B cell (primary cell): ENCODE data around the gene TFAP2C. TPM values are rescaled to one million over a fixed set of nuclear protein-coding genes. Genes with fewer than 3 reads are reported as not detected.

Source experiments
- ATAC-seq: fragments of 200-7000 bp; cut with Tn5 transposase; one replicate; pipeline ENCODE4 v1.10.0; 2021; ENCODE audit warnings: low read depth, mild to moderate bottlenecking, moderate number of reproducible peaks, moderate library complexity
- CTCF ChIA-PET: fragments of 350-600 bp; sonication (Branson Sonifier 250); formaldehyde crosslinking; loops from one replicate; lab custom pipeline; 2021; ENCODE audit warnings: antibody characterized with exemption, inconsistent platforms; lab: Charles Lee
- POLR2A ChIA-PET: fragments of 350-600 bp; sonication (Branson Sonifier 250); formaldehyde crosslinking; loops from one replicate; lab custom pipeline; 2021; ENCODE audit warnings: antibody characterized with exemption; lab: Charles Lee
- DNase-seq: peaks from one replicate; pipeline ENCODE4 v3.0.0; 2013
- H2AFZ ChIP-seq: 2 replicates; pipeline ENCODE4 v1.6.1; 2012; ENCODE audit warnings: mild to moderate bottlenecking, low read depth, low read length; ENCODE audit not compliant: insufficient read depth, poor library complexity, severe bottlenecking
- H3K27ac ChIP-seq, 2 donors: 1 replicate in 1 of 2; 2 replicates in 1 of 2; pipeline ENCODE4 v1.5.1; 2012 to 2013; ENCODE audit warnings: low read length in 2 of 2, mild to moderate bottlenecking in 2 of 2, moderate library complexity in 1 of 2
- H3K27me3 ChIP-seq, 4 experiments: fragments of 200-600 bp in 1 of 4; sonication (generic) in 1 of 4; replicated peaks in 1 of 4; 1 replicate in 2 of 4; 2 replicates in 2 of 4; pipeline versions ENCODE4 v1.6.1 to v1.7.0; 2013 to 2016; ENCODE audit warnings: low read length in 3 of 4, mild to moderate bottlenecking in 2 of 4, mixed read lengths in 1 of 4, moderate library complexity in 1 of 4; ENCODE audit not compliant: insufficient read depth in 4 of 4, control insufficient read depth in 3 of 4; ENCODE audit errors: control extremely low read depth in 1 of 4
- H3K36me3 ChIP-seq, 2 experiments: replicated peaks in 1 of 2; 1 replicate in 1 of 2; 2 replicates in 1 of 2; pipeline versions ENCODE4 v1.6.1 to v1.7.1; 2013; ENCODE audit warnings: low read length in 1 of 2; ENCODE audit not compliant: insufficient read depth in 2 of 2, control insufficient read depth in 1 of 2; ENCODE audit errors: control extremely low read depth in 1 of 2, extremely low read depth in 1 of 2
- H3K4me1 ChIP-seq, 2 donors: fragments of 200-600 bp in 1 of 2; sonication (generic) in 1 of 2; 1 replicate in 1 of 2; 2 replicates in 1 of 2; pipeline versions ENCODE4 v1.5.1 to v1.6.1; 2013 to 2017; ENCODE audit warnings: low read length in 2 of 2; ENCODE audit not compliant: control insufficient read depth in 2 of 2, insufficient read depth in 2 of 2
- H3K4me2 ChIP-seq: replicated peaks from 2 replicates; pipeline ENCODE3; 2012; ENCODE audit warnings: mild to moderate bottlenecking, low read depth, low read length; ENCODE audit not compliant: poor library complexity, severe bottlenecking
- H3K4me3 ChIP-seq, 5 experiments: fragments of 200-600 bp in 1 of 5; sonication (generic) in 1 of 5; 1 replicate in 3 of 5; 2 replicates in 2 of 5; pipeline versions ENCODE4 v1.5.1 to v1.7.0; 2011 to 2016; ENCODE audit warnings: low read length in 4 of 5, mild to moderate bottlenecking in 4 of 5, low read depth in 2 of 5, control low read depth in 1 of 5, moderate library complexity in 1 of 5; ENCODE audit not compliant: insufficient read depth in 1 of 5; ENCODE audit errors: control extremely low read depth in 1 of 5, extremely low read depth in 1 of 5
- H3K79me2 ChIP-seq: fragments of 200-600 bp; sonication (generic); one replicate; pipeline ENCODE4 v1.6.0; 2016; ENCODE audit warnings: low read length; ENCODE audit not compliant: control insufficient read depth, insufficient read depth
- H3K9ac ChIP-seq: fragments of 200-600 bp; sonication (generic); 2 replicates; pipeline ENCODE4 v1.6.1; 2017; ENCODE audit warnings: mild to moderate bottlenecking, low read length, moderate library complexity
- H3K9me3 ChIP-seq, 3 donors: one replicate each; pipeline versions ENCODE4 v1.6.1 to v1.7.1; 2013; ENCODE audit warnings: low read length in 2 of 3; ENCODE audit not compliant: control insufficient read depth in 2 of 3, insufficient read depth in 1 of 3; ENCODE audit errors: control extremely low read depth in 1 of 3
- H4K20me1 ChIP-seq: 2 replicates; pipeline ENCODE4 v1.6.0; 2012; ENCODE audit warnings: mild to moderate bottlenecking, low read length; ENCODE audit not compliant: insufficient read depth, control insufficient read depth, poor library complexity, severe bottlenecking
- H3K27ac Mint-ChIP-seq: one replicate; pipeline ENCODE4 v1.8.0; 2021; ENCODE audit warnings: mixed read lengths
- H3K27me3 Mint-ChIP-seq: one replicate; pipeline ENCODE4 v1.8.0; 2021; ENCODE audit warnings: mixed read lengths
- H3K4me1 Mint-ChIP-seq: one replicate; pipeline ENCODE4 v1.8.0; 2021; ENCODE audit warnings: mixed read lengths
- H3K4me3 Mint-ChIP-seq: one replicate; pipeline ENCODE4 v1.8.0; 2021; ENCODE audit warnings: mixed read lengths
- H3K9me3 Mint-ChIP-seq: one replicate; pipeline ENCODE4 v1.8.0; 2022; ENCODE audit warnings: mixed read lengths; ENCODE audit not compliant: insufficient read depth
- EZH2 ChIP-seq: IDR thresholded peaks from 2 replicates; pipeline ENCODE4 v1.6.1; 2012; ENCODE audit warnings: borderline replicate concordance, low read depth, mild to moderate bottlenecking, moderate library complexity, low read length; ENCODE audit not compliant: insufficient read depth, poor library complexity, severe bottlenecking
- WGBS: methylation state at CpG from one replicate; pipeline ENCODE4 v1.1.5; 2013; ENCODE audit warnings: missing lambda C conversion rate; ENCODE audit not compliant: insufficient coverage; 5-methylcytosine and 5-hydroxymethylcytosine counted together
- intact Hi-C: fragments of 100-400 bp; cut with micrococcal nuclease; formaldehyde crosslinking; loops from one replicate; pipeline ENCODE4 v1.10.0; 2022
- polyA plus RNA-seq: library from polyadenylated mRNA; depleted of rRNA; stranded (reverse); fragments of >200 nt; gene quantifications from 2 replicates; pipeline ENCODE4 v1.2.3, GENCODE V29; 2012
- small RNA-seq: library from RNA; depleted of rRNA; stranded (forward); fragments of <200 nt; gene quantifications from one replicate; pipeline ENCODE3, GENCODE V24; 2012; ENCODE audit warnings: low replicate concordance, low read depth; ENCODE audit not compliant: insufficient read length
- total RNA-seq, 2 donors: library from RNA; stranded (reverse); fragments of 120-200 nt in 1 of 2; gene quantifications; 1 replicate in 1 of 2; 2 replicates in 1 of 2; pipeline versions ENCODE4 v1.2.3 to v1.2.4, GENCODE V29; 2013 to 2022
- TF ChIP-seq, protein P1 (sequence below): fragments of 200-600 bp; IDR thresholded peaks from one replicate; pipeline ENCODE4 v1.8.0; 2022; ENCODE audit warnings: antibody characterized with exemption, mild to moderate bottlenecking

TFAP2C gene
- total and polyA plus RNA-seq, 2 donors (not counting 1 experiment from before 2014, with no cell fraction given) = not detected

DNA sequence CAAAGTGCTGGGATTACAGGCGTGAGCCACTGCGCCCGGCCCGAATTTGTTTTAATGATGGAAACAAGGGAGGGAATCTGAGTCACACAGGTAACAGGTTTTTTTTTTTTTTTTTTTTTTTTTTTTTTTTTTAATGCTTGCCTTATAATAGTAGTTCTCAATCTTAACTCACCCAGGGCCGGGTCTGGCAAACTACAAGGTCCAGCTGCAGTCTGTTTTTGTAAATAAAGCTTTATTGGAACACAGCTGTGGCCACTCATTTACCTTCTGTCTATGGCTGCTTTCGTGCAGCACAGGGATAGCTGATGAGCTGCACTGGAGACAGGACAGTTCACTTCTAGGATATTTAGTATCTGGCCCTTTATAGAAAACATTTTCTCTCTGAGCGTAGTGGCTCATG lies 58.0 kb downstream of the TFAP2C start:
- no peak overlapping the region for H3K4me2 ChIP-seq
- CTCF ChIA-PET = no interaction called here
- no peak overlapping the region for H3K4me3 ChIP-seq
- H3K9ac ChIP-seq = no peak overlapping the region
- no peak for ATAC-seq
- TF ChIP-seq, protein P1, sequence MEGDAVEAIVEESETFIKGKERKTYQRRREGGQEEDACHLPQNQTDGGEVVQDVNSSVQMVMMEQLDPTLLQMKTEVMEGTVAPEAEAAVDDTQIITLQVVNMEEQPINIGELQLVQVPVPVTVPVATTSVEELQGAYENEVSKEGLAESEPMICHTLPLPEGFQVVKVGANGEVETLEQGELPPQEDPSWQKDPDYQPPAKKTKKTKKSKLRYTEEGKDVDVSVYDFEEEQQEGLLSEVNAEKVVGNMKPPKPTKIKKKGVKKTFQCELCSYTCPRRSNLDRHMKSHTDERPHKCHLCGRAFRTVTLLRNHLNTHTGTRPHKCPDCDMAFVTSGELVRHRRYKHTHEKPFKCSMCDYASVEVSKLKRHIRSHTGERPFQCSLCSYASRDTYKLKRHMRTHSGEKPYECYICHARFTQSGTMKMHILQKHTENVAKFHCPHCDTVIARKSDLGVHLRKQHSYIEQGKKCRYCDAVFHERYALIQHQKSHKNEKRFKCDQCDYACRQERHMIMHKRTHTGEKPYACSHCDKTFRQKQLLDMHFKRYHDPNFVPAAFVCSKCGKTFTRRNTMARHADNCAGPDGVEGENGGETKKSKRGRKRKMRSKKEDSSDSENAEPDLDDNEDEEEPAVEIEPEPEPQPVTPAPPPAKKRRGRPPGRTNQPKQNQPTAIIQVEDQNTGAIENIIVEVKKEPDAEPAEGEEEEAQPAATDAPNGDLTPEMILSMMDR = no peak
- Mint-ChIP-seq H3K9me3 (no peaks in the 10 kb centered on the region), H3K4me1 (no peaks in the 10 kb centered on the region), H3K4me3 (no peak overlapping the region), H3K27ac (no peak overlapping the region), H3K27me3 (peaks cover 10% of the 10 kb centered on the region)
- POLR2A ChIA-PET = no interaction called here
- H3K27ac ChIP-seq = no peak overlapping the region
- H3K4me1 ChIP-seq = no peaks in the 10 kb centered on the region
- no peaks in the 10 kb centered on the region for H3K36me3 ChIP-seq
- no peaks in the 10 kb centered on the region for H4K20me1 ChIP-seq
- intact Hi-C loops = no loop called here
- H3K9me3 ChIP-seq = peaks cover 0 to 7% (median 0%) of the 10 kb centered on the region in 3 donors
- no peak overlapping the region for H2AFZ ChIP-seq
- no peaks in the 10 kb centered on the region for H3K79me2 ChIP-seq
- WGBS = 67% methylated on average over 1 of the region's 7 CpGs
- no peak for DNase-seq
- peaks cover 0 to 3% (median 0%) of the 10 kb centered on the region in 4 experiments for H3K27me3 ChIP-seq

DNA sequence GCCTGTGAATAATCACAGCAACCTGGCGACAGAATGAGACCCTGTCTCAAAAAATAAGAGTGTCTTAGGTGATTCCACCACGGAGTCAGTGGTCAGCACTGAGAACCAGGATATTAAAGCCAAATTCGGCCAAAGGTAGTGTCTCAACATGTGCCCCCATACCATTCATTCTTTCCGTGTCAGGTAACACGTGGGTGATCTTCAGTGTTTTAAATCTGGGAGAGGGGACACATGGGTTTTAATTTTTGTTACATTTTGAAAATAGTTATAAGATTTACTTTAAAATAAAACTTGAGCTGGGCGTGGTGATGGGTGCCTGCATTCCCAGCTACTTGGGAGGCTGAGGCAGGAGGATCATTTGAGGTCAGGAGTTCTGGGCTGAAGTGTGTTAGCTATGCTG lies 59.0 kb downstream of the TFAP2C start:
- Mint-ChIP-seq H3K9me3 (peaks cover 1% of the 10 kb centered on the region), H3K4me3 (no peak overlapping the region), H3K27ac (no peak overlapping the region), H3K4me1 (no peaks in the 10 kb centered on the region), H3K27me3 (peaks cover 6% of the 10 kb centered on the region)
- TF ChIP-seq, protein P1 = no peak
- TF ChIP-seq EZH2 = no peak
- Histone ChIP-seq H3K27me3 (peaks cover 0 to 3% (median 0%) of the 10 kb centered on the region in 4 experiments), H3K4me2 (no peak overlapping the region), H4K20me1 (no peaks in the 10 kb centered on the region), H3K27ac (no peak overlapping the region), H3K4me3 (no peak overlapping the region), H3K79me2 (no peaks in the 10 kb centered on the region), H3K9ac (no peak overlapping the region), H2AFZ (no peak overlapping the region), H3K4me1 (no peaks in the 10 kb centered on the region), H3K36me3 (no peaks in the 10 kb centered on the region), H3K9me3 (peaks cover 0 to 7% (median 0%) of the 10 kb centered on the region in 3 donors)
- ChIA-PET CTCF (no interaction called here), POLR2A (no interaction called here)
- 77% methylated on average over 3 of the region's 6 CpGs for WGBS
- no peak for ATAC-seq
- intact Hi-C loops = no loop called here
- no peak for DNase-seq

Small RNAs within 50 kb of the gene (small RNA-seq; reads per million reads assigned to genes)
- gene RN7SL170P (not detected), gene RNU6-1146P (not detected)

Other genes with a start within 250 kb of the TFAP2C start
- 3.6 and 3.9 TPM in 2 replicates for gene AURKA, start 237.1 kb upstream of the TFAP2C start, total RNA-seq
- gene AURKA, start 237.1 kb upstream of the TFAP2C start, polyA plus RNA-seq = 0.59 and 0.86 TPM in 2 replicates
- 31.9 and 33.8 TPM in 2 replicates for gene CSTF1, start 236.7 kb upstream of the TFAP2C start, total RNA-seq
- gene CSTF1, start 236.7 kb upstream of the TFAP2C start, polyA plus RNA-seq = 12.4 and 18.3 TPM in 2 replicates
- 0.42 and 0.53 TPM in 2 replicates for gene CASS4, start 217.0 kb upstream of the TFAP2C start, total RNA-seq
- 0.17 and 0.45 TPM in 2 replicates for gene CASS4, start 217.0 kb upstream of the TFAP2C start, polyA plus RNA-seq
- 71.1 and 78.4 TPM in 2 replicates for gene RTF2, start 160.7 kb upstream of the TFAP2C start, total RNA-seq
- gene RTF2, start 160.7 kb upstream of the TFAP2C start, polyA plus RNA-seq = 29.5 and 34.6 TPM in 2 replicates
- gene FAM209A, start 104.6 kb upstream of the TFAP2C start, total RNA-seq = 3.3 and 4.9 TPM in 2 replicates
- gene FAM209A, start 104.6 kb upstream of the TFAP2C start, polyA plus RNA-seq = 4.8 and 5.5 TPM in 2 replicates
- gene FAM209B, start 96.1 kb upstream of the TFAP2C start, total RNA-seq = 1.9 and 2.2 TPM in 2 replicates
- gene FAM209B, start 96.1 kb upstream of the TFAP2C start, polyA plus RNA-seq = 2.0 and 3.0 TPM in 2 replicates